HepG2 (cell line): ENCODE data around the gene KLF16.

Experiments
- ASH2L ChIP-seq: fragments of 300-600, 200-600 bp; sonication (generic); IDR thresholded peaks from 2 replicates; pipeline ENCODE4 v1.7.0; 2017; ENCODE audit warnings: low read depth, mild to moderate bottlenecking, moderate library complexity, mixed read lengths, low read length; ENCODE audit not compliant: insufficient read length
- CTCF ChIP-seq: sonication (generic); formaldehyde crosslinking; IDR thresholded peaks from 2 replicates; pipeline ENCODE4 v1.5.0; 2020; ENCODE audit warnings: mild to moderate bottlenecking, missing genetic modification reagents, moderate library complexity
- RFX5 ChIP-seq: IDR thresholded peaks from 2 replicates; pipeline ENCODE4 v1.6.1; 2011; ENCODE audit warnings: low read depth, low read length, improper control_type of control experiment
- USF2 ChIP-seq, 2 experiments: sonication (generic) in 1 of 2; formaldehyde crosslinking in 1 of 2; IDR thresholded peaks; 2 replicates each; pipeline versions ENCODE4 v1.5.1 to v1.6.1; 2011 to 2020; ENCODE audit warnings: borderline replicate concordance in 1 of 2, low read depth in 1 of 2, low read length in 1 of 2, mild to moderate bottlenecking in 1 of 2, missing genetic modification reagents in 1 of 2, moderate library complexity in 1 of 2

GRCh38 chr19:1808395-1808731 lies 55.0 kb downstream of the KLF16 start:
- TF ChIP-seq RFX5, result no peak
- TF ChIP-seq CTCF, result no peak
- TF ChIP-seq ASH2L, result no peak
- no peak for TF ChIP-seq USF2 (IDR thresholded peaks at IDR 0.05; ENCODE audit: low read depth, low read length)
- TF ChIP-seq USF2 (CRISPR knock-in tag; IDR thresholded peaks at IDR 0.05; ENCODE audit: borderline replicate concordance), result no peak
